Measurements from ENCODE around the gene LRPPRC. TPM values are rescaled to one million over a fixed set of nuclear protein-coding genes. Genes with fewer than 3 reads are reported as not detected.

LRPPRC gene
- polyA plus RNA-seq, 1 of the 3 experiments (the other 2 are of a cell fraction), result 31.4 TPM

DNA sequence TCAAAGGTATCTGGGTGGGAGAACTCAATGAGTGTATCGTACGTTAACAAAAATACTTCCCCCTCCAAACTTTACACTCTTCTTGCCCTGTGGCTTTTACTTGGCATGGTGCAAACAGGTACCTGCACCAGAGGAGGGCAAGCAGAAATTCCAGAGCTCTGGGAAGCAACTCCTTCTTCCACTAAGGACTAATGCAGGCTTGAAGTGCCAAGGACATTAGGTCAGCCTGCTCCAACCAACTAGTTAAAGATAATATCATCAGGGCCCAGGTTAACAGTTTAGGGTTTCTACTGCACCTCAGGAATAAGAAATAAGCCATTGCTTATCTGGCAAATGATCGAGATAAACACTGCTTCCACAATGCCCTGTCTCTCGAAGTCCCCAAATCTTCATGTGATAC is 70.4 kb downstream of the LRPPRC start:
- Histone ChIP-seq H3F3A (replicated peaks; ENCODE audit: insufficient read depth) (peaks cover 7% of the 10 kb centered on the region), H3K79me2 (ENCODE audit: insufficient read depth) (no peaks in the 10 kb centered on the region), H3K4me1 (ENCODE audit: control insufficient read depth in 1 of 2, insufficient read depth in 2 of 2, low read depth in 1 of 2, low read length in 1 of 2) (no peaks in the 10 kb centered on the region; a peak in 1 of 4 replicates), H3K27me3 (ENCODE audit: insufficient read depth) (no peaks in the 10 kb centered on the region), H3K4me3 (ENCODE audit: low read depth in 2 of 2, low read length in 1 of 2) (no peak overlapping the region), H3K9ac (no peak overlapping the region), H3K9me2 (no peaks in the 10 kb centered on the region), H2AFZ (ENCODE audit: low read depth) (no peak overlapping the region), H4K20me1 (ENCODE audit: insufficient read depth) (no peaks in the 10 kb centered on the region), H3K27ac (ENCODE audit: low read depth in 2 of 2, low read length in 1 of 2) (no peak overlapping the region), H3K9me3 (no peaks in the 10 kb centered on the region), H3K4me2 (no peak overlapping the region), H3K36me3 (replicated peaks in 1 of 2; ENCODE audit: control insufficient read depth in 1 of 2, insufficient read depth in 2 of 2, low read length in 1 of 2) (peaks cover 81 to 84% of the 10 kb centered on the region in 2 experiments)
- ChIA-PET CTCF (interaction anchor here (0.9 to 1.9 kb wide), 3 partner anchors 11 to 47 kb away, joined by 3 to 7 read pairs (median 4); no protein-coding TSS in a partner anchor), POLR2A (no interaction called here)
- no peak for DNase-seq
- TF ChIP-seq NFIC (IDR thresholded peaks at IDR 0.05; ENCODE audit: borderline replicate concordance) (no peak), FOXM1 (IDR thresholded peaks at IDR 0.05; ENCODE audit: low read depth) (no peak), CHD2 (IDR thresholded peaks at IDR 0.05; ENCODE audit: low read length, partially characterized antibody) (no peak), FOXJ3 (CRISPR knock-in tag; IDR thresholded peaks at IDR 0.05) (no peak), EZH2phosphoT487 (IDR thresholded peaks at IDR 0.05; ENCODE audit: borderline replicate concordance, low read depth) (no peak), YY1 (IDR thresholded peaks at IDR 0.05; ENCODE audit: low read depth) (no peak), SMC3 (IDR thresholded peaks at IDR 0.05; ENCODE audit: low read depth, low read length) (no peak), MEF2A (IDR thresholded peaks at IDR 0.05; ENCODE audit: borderline replicate concordance, low read depth) (no peak), GATA2 (CRISPR knock-in tag; IDR thresholded peaks at IDR 0.05) (no peak)
- TF ChIP-seq, protein P1, sequence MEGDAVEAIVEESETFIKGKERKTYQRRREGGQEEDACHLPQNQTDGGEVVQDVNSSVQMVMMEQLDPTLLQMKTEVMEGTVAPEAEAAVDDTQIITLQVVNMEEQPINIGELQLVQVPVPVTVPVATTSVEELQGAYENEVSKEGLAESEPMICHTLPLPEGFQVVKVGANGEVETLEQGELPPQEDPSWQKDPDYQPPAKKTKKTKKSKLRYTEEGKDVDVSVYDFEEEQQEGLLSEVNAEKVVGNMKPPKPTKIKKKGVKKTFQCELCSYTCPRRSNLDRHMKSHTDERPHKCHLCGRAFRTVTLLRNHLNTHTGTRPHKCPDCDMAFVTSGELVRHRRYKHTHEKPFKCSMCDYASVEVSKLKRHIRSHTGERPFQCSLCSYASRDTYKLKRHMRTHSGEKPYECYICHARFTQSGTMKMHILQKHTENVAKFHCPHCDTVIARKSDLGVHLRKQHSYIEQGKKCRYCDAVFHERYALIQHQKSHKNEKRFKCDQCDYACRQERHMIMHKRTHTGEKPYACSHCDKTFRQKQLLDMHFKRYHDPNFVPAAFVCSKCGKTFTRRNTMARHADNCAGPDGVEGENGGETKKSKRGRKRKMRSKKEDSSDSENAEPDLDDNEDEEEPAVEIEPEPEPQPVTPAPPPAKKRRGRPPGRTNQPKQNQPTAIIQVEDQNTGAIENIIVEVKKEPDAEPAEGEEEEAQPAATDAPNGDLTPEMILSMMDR (IDR thresholded peaks at IDR 0.05), result no peak
- TF ChIP-seq, protein P2, sequence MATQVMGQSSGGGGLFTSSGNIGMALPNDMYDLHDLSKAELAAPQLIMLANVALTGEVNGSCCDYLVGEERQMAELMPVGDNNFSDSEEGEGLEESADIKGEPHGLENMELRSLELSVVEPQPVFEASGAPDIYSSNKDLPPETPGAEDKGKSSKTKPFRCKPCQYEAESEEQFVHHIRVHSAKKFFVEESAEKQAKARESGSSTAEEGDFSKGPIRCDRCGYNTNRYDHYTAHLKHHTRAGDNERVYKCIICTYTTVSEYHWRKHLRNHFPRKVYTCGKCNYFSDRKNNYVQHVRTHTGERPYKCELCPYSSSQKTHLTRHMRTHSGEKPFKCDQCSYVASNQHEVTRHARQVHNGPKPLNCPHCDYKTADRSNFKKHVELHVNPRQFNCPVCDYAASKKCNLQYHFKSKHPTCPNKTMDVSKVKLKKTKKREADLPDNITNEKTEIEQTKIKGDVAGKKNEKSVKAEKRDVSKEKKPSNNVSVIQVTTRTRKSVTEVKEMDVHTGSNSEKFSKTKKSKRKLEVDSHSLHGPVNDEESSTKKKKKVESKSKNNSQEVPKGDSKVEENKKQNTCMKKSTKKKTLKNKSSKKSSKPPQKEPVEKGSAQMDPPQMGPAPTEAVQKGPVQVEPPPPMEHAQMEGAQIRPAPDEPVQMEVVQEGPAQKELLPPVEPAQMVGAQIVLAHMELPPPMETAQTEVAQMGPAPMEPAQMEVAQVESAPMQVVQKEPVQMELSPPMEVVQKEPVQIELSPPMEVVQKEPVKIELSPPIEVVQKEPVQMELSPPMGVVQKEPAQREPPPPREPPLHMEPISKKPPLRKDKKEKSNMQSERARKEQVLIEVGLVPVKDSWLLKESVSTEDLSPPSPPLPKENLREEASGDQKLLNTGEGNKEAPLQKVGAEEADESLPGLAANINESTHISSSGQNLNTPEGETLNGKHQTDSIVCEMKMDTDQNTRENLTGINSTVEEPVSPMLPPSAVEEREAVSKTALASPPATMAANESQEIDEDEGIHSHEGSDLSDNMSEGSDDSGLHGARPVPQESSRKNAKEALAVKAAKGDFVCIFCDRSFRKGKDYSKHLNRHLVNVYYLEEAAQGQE (IDR thresholded peaks at IDR 0.05; ENCODE audit: low read depth, low read length), result no peak
- WGBS (ENCODE audit: low lambda C conversion rate), result 88% methylated on average over 4 of the region's 4 CpGs

DNA sequence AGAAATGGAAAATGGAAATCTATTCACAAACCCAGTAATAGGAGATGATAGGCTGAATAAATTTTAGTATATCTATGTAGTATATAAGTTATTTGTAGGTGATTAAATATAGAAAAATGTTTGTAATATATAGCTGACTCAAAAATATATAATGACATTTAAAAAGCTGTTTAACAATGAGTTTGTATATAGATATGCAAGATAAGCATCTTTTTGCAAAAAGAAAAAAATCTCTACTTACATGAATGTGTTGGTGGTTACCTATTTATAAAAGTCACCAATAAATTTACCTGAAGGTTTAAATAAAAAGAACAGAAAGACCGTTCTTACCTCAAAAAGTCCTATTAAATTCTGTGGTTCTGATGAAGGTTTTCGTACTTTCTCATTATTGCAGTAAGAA is 71.3 kb downstream of the LRPPRC start:
- over 99% methylated on average over 2 of the region's 2 CpGs for WGBS (ENCODE audit: low lambda C conversion rate)
- no peaks in the 10 kb centered on the region for H3K79me2 ChIP-seq (ENCODE audit: insufficient read depth)
- no peak overlapping the region for H2AFZ ChIP-seq (ENCODE audit: low read depth)
- no peaks in the 10 kb centered on the region for H4K20me1 ChIP-seq (ENCODE audit: insufficient read depth)
- no peak overlapping the region for H3K4me3 ChIP-seq (ENCODE audit: low read depth in 2 of 2, low read length in 1 of 2)
- CTCF ChIA-PET, result interaction anchor here (0.9 to 1.9 kb wide), 5 partner anchors 12 to 46 kb away, joined by 3 to 7 read pairs (median 3); no protein-coding TSS in a partner anchor
- no peaks in the 10 kb centered on the region for H3K9me2 ChIP-seq
- no peaks in the 10 kb centered on the region for H3K27me3 ChIP-seq (ENCODE audit: insufficient read depth)
- H3K4me1 ChIP-seq (ENCODE audit: control insufficient read depth in 1 of 2, insufficient read depth in 2 of 2, low read depth in 1 of 2, low read length in 1 of 2), result no peaks in the 10 kb centered on the region; a peak in 1 of 4 replicates
- POLR2A ChIA-PET, result no interaction called here
- DNase-seq, result no peak
- H3K27ac ChIP-seq (ENCODE audit: low read depth in 2 of 2, low read length in 1 of 2), result no peak overlapping the region
- peaks cover 10% of the 10 kb centered on the region for H3F3A ChIP-seq (replicated peaks; ENCODE audit: insufficient read depth)
- no peaks in the 10 kb centered on the region for H3K9me3 ChIP-seq
- H3K4me2 ChIP-seq, result no peak overlapping the region
- no peak overlapping the region for H3K9ac ChIP-seq
- H3K36me3 ChIP-seq (replicated peaks in 1 of 2; ENCODE audit: control insufficient read depth in 1 of 2, insufficient read depth in 2 of 2, low read length in 1 of 2), result peaks cover 81 to 82% of the 10 kb centered on the region in 2 experiments
- TF ChIP-seq RAD21 (IDR thresholded peaks at IDR 0.05; ENCODE audit: low read length) (no peak), FOSL2 (IDR thresholded peaks at IDR 0.05; ENCODE audit: borderline replicate concordance, low read depth) (no peak), TAF1 (IDR thresholded peaks at IDR 0.05; ENCODE audit: borderline replicate concordance, low read depth, low read length) (no peak), GATA2 (CRISPR knock-in tag; IDR thresholded peaks at IDR 0.05) (no peak), JUND (IDR thresholded peaks at IDR 0.05) (no peak), TEAD4 (IDR thresholded peaks at IDR 0.05; ENCODE audit: borderline replicate concordance, insufficient read depth) (no peak), TCF12 (IDR thresholded peaks at IDR 0.05) (no peak), MEF2A (IDR thresholded peaks at IDR 0.05; ENCODE audit: borderline replicate concordance, low read depth) (no peak), FOXM1 (IDR thresholded peaks at IDR 0.05; ENCODE audit: low read depth) (no peak)
- TF ChIP-seq, protein P3, sequence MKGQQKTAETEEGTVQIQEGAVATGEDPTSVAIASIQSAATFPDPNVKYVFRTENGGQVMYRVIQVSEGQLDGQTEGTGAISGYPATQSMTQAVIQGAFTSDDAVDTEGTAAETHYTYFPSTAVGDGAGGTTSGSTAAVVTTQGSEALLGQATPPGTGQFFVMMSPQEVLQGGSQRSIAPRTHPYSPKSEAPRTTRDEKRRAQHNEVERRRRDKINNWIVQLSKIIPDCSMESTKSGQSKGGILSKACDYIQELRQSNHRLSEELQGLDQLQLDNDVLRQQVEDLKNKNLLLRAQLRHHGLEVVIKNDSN (IDR thresholded peaks at IDR 0.05; ENCODE audit: borderline replicate concordance, low read depth), result no peak
- TF ChIP-seq, protein P4, sequence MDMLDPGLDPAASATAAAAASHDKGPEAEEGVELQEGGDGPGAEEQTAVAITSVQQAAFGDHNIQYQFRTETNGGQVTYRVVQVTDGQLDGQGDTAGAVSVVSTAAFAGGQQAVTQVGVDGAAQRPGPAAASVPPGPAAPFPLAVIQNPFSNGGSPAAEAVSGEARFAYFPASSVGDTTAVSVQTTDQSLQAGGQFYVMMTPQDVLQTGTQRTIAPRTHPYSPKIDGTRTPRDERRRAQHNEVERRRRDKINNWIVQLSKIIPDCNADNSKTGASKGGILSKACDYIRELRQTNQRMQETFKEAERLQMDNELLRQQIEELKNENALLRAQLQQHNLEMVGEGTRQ (IDR thresholded peaks at IDR 0.05; ENCODE audit: borderline replicate concordance, low read depth, low read length), result no peak

Data from SK-N-SH (cell line).